ENCODE results near the gene RRP1. TPM values are rescaled to one million over a fixed set of nuclear protein-coding genes. Genes with fewer than 3 reads are reported as not detected.

RRP1 gene
- total and polyA plus RNA-seq, 10 of the 15 experiments (the other 5 are each of a cell fraction or from before 2014, with no cell fraction given) = 0.34 to 70.8 (median 35.1) TPM

GRCh38 chr21:43814215-43815106 is 25.1 kb downstream of the RRP1 start:
- Histone ChIP-seq H3K27me3 (replicated peaks in 1 of 2; ENCODE audit: control insufficient read depth in 2 of 2, insufficient read depth in 2 of 2, low read length in 1 of 2) (no peaks in the 10 kb centered on the region), H3K4me1 (ENCODE audit: control insufficient read depth, insufficient read depth, low read length) (peaks cover 21% of the 10 kb centered on the region), H4K20me1 (ENCODE audit: control insufficient read depth, insufficient read depth) (no peaks in the 10 kb centered on the region), H3K36me3 (ENCODE audit: control insufficient read depth in 2 of 2, insufficient read depth in 2 of 2, low read length in 1 of 2) (no peaks in the 10 kb centered on the region), H3K79me2 (ENCODE audit: control insufficient read depth, insufficient read depth, low read length) (no peaks in the 10 kb centered on the region), H3K9ac (ENCODE audit: control insufficient read depth, insufficient read depth, low read length) (no peak overlapping the region), H3K27ac (ENCODE audit: control insufficient read depth, insufficient read depth) (no peak overlapping the region), H3K4me3 (no peak overlapping the region), H2AFZ (ENCODE audit: control insufficient read depth, low read depth, low read length) (no peak overlapping the region), H3K9me3 (replicated peaks; ENCODE audit: control insufficient read depth, insufficient read depth, low read length) (no peaks in the 10 kb centered on the region; the same call in 2 of the 3 replicates), H3K4me2 (ENCODE audit: control insufficient read depth, insufficient read depth) (no peak overlapping the region)
- DNase-seq (ENCODE audit: low read depth, low spot score) (no peak), FAIRE-seq (no peak), ATAC-seq (no peak)
- intact Hi-C loops (cut with micrococcal nuclease; ENCODE audit: unreplicated experiment) = no loop called here
- ChIA-PET CTCF (interaction anchor here (2.1 kb wide), 1 partner anchor 161 kb away, joined by 10 read pairs; no protein-coding TSS in a partner anchor), POLR2A (no interaction called here), SMC1A (ENCODE audit: uncharacterized antibody, unreplicated experiment) (no interaction called here), RAD21 (ENCODE audit: unreplicated experiment) (no interaction called here)
- in situ Hi-C loops (cut with MboI) = no loop called here
- BruUV-seq (replicated peaks) = no TSS peak
- WGBS (ENCODE audit: insufficient coverage, insufficient replicate concordance, low lambda C conversion rate, missing lambda C conversion rate) = 67% methylated on average over 28 of the region's 28 CpGs
- TF ChIP-seq RB1 (IDR thresholded peaks at IDR 0.05; ENCODE audit: borderline replicate concordance) (no peak), SREBF1 (IDR thresholded peaks at IDR 0.05; ENCODE audit: low read length) (no peak), CHD4 (IDR thresholded peaks at IDR 0.05) (no peak), EZH2 (IDR thresholded peaks at IDR 0.05; ENCODE audit: borderline replicate concordance, control insufficient read depth, low read depth, low read length) (no peak), NBN (IDR thresholded peaks at IDR 0.05) (no peak)
- TF ChIP-seq, protein P1, sequence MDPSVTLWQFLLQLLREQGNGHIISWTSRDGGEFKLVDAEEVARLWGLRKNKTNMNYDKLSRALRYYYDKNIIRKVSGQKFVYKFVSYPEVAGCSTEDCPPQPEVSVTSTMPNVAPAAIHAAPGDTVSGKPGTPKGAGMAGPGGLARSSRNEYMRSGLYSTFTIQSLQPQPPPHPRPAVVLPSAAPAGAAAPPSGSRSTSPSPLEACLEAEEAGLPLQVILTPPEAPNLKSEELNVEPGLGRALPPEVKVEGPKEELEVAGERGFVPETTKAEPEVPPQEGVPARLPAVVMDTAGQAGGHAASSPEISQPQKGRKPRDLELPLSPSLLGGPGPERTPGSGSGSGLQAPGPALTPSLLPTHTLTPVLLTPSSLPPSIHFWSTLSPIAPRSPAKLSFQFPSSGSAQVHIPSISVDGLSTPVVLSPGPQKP (IDR thresholded peaks at IDR 0.05; ENCODE audit: low read depth, low read length) = no peak

Measured in GM12878 (cell line).